Measurements from ENCODE around the gene ROBO1.

ROBO1 gene

DNA sequence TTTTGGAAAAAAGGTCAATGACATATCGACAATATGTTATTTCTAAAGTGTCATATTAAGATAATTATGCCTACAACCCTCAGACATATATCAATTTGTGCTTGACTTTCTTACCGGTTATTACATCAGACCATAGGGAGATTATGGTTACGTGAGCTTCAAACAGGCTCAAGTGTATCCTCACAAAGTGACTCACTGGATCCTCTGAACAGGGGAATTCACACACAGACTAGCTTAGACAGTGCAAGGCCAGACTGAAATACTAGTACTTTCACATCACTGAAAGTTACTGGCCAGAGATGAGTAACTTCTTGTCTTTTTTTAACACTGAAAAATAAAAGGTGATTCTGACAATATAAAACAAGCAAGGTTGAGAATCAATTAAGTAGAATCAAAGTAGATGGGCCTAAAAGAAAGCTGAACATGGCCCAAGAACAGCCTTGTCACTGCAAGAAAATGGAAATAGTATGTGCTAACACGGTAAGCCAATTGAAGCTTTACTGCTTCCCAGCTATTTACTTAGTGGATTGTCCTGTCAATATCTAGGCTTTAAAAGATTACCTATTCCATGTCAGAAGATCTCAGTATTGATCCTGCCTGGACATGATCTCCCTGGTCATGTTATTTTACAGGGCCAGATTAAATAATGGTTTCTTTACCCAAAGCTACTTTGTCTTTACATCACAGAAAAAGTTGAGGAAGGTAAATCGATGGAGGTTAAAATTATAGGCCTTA is 848.6 kb downstream of the ROBO1 start:
- TF ChIP-seq, protein P1, sequence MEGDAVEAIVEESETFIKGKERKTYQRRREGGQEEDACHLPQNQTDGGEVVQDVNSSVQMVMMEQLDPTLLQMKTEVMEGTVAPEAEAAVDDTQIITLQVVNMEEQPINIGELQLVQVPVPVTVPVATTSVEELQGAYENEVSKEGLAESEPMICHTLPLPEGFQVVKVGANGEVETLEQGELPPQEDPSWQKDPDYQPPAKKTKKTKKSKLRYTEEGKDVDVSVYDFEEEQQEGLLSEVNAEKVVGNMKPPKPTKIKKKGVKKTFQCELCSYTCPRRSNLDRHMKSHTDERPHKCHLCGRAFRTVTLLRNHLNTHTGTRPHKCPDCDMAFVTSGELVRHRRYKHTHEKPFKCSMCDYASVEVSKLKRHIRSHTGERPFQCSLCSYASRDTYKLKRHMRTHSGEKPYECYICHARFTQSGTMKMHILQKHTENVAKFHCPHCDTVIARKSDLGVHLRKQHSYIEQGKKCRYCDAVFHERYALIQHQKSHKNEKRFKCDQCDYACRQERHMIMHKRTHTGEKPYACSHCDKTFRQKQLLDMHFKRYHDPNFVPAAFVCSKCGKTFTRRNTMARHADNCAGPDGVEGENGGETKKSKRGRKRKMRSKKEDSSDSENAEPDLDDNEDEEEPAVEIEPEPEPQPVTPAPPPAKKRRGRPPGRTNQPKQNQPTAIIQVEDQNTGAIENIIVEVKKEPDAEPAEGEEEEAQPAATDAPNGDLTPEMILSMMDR (IDR thresholded peaks at IDR 0.05; ENCODE audit: low read depth, low read length, missing control alignments), result no peak
- H3K4me3 ChIP-seq (ENCODE audit: low read depth, low read length), result no peak overlapping the region
- no peak for DNase-seq (ENCODE audit: low read depth)

DNA sequence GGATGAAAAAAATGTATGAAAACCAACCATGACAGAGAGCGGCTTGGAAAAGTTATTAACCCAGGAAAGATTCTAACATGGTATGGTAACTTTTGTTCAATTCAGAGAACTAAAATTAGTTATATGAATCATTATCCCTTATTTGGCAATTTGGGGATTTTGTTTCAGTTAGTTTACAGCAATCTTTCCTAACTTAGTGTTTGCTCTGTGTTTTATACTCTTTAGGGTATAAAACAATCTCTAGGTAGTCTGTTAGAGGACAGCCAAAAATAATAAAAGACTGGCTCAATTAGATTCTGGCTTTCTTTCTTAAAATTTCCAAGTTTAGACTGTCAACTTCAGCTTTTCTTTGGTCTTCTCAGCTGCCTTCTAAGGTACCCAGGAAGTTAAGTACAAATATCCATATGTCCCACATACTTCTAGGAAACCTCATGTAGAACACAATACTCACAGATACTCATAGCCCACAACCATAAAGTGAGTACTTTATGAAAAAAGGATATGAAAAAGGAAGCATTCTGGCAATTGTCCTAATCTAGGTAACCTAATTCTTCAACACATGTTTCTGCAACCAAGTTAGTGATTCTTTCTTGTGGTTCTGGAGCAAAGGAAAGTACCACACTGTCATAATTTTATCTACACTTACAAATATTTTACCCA is 849.3 kb downstream of the ROBO1 start:
- TF ChIP-seq, protein P1 (IDR thresholded peaks at IDR 0.05; ENCODE audit: low read depth, low read length, missing control alignments), result no peak
- H3K4me3 ChIP-seq (ENCODE audit: low read depth, low read length), result no peak overlapping the region
- no peak for DNase-seq (ENCODE audit: low read depth)

DNA sequence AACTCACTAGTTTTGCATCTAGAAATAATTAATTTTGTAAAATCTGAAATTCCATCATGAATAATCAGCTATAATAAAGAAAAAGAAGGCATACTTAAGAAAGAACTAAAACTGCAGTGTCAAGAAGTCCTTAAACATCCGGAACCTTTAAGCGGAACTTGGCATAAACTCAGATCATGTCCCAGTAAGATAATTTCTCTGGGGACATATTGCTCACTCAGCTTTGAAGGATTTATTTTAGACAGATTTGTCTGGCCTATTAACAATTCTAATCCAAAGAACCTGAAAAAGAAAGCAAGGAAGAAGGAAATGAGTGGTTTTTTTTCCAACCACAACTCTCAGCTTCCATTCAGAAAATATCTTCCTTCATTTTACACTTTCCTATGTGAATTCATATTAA is 850.3 kb downstream of the ROBO1 start:
- H3K4me3 ChIP-seq (ENCODE audit: low read depth, low read length), result no peak overlapping the region
- no peak for DNase-seq (ENCODE audit: low read depth)
- TF ChIP-seq, protein P1 (IDR thresholded peaks at IDR 0.05; ENCODE audit: low read depth, low read length, missing control alignments), result no peak

DNA sequence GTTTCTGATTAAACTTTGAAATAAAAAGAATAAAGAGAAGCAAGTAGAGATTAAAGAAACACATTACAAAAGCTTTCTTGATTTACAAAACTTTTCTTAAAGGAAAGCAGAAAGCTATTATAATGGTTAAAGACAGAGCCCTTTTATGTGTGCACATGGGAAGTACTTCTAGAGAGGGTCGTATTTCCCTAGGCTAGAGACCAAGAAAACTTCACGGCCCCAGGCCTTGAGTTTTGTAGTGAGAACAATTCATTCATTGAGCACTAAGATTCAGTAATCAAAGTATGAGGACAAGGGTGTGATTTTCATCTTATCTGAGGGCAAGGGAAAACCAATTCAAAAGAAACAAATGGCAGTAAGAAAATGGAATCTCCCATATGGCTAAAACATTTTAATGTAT is 854.1 kb downstream of the ROBO1 start:
- DNase-seq (ENCODE audit: low read depth), result no peak
- TF ChIP-seq, protein P1 (IDR thresholded peaks at IDR 0.05; ENCODE audit: low read depth, low read length, missing control alignments), result no peak
- H3K4me3 ChIP-seq (ENCODE audit: low read depth, low read length), result no peak overlapping the region

DNA sequence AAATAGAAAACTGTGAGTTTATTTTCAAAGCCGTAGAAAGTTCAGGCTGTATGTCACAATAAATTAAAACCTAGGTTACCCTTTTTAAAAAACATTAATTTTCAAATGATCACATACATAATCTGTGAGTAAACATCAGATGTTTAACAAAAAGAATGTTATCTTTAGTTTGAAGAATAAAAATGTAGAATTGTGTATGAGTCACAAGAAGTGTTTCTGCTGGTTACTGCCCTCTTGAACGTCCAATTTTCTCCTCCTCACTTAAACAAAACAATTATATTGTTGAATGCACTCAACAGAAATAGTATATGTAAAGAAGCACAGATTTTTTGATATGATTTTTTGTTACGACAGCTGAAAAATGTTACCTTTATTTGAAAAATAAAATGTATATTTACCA is 855.1 kb downstream of the ROBO1 start:
- TF ChIP-seq, protein P1 (IDR thresholded peaks at IDR 0.05; ENCODE audit: low read depth, low read length, missing control alignments), result no peak
- DNase-seq (ENCODE audit: low read depth), result no peak
- no peak overlapping the region for H3K4me3 ChIP-seq (ENCODE audit: low read depth, low read length)

DNA sequence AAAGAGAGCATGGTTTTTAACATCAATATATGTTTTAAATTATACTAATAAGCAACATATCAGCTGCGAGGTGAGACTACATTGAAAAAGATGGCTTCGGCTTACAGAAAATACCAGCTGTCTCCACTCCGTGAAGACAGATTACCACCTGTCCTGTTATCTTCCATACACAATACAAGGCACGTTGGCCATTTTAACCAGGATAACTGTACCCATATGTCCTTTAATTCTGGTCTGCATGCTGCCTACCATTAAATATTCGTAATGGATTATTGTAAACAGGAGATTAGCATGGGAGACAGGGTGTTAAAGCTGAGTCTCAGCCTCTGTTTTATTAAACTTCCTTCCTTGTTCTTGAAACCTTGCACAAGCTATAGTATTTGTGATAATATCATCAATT is 855.5 kb downstream of the ROBO1 start:
- TF ChIP-seq, protein P1 (IDR thresholded peaks at IDR 0.05; ENCODE audit: low read depth, low read length, missing control alignments), result no peak
- no peak for DNase-seq (ENCODE audit: low read depth)
- no peak overlapping the region for H3K4me3 ChIP-seq (ENCODE audit: low read depth, low read length)

DNA sequence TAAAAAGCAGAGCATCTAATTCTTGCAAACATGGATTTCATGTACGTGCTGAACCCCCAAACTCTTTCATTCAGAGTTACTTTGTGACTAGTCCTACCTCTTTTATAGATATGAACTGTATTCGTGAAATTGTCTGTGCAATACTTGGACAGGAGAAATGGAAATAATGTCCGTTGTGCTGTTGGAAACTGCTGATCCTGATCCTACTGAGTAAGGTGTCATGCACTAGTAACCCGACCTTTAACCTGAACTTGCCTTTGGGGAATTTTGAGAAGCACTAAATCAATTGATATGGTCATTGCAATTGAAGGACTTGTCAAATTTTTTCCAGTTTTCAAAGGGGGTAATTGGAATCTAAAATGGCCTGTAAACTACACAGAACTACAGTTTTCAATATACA is 856.4 kb downstream of the ROBO1 start:
- no peak for DNase-seq (ENCODE audit: low read depth)
- TF ChIP-seq, protein P1 (IDR thresholded peaks at IDR 0.05; ENCODE audit: low read depth, low read length, missing control alignments), result no peak
- no peak overlapping the region for H3K4me3 ChIP-seq (ENCODE audit: low read depth, low read length)
